GM18861 (cell line): Measurements from ENCODE around the gene MRPS18C.
"Not testable (repeated sequence)": the region's sequence is repeated elsewhere in the genome, so short reads cannot be mapped to it uniquely, and the experiment has no call there.

Source experiments
- ATAC-seq: cut with Tn5 transposase; IDR thresholded peaks from one replicate; pipeline ENCODE4 v1.9.1; 2021; ENCODE audit not compliant: unreplicated experiment

MRPS18C gene

DNA sequence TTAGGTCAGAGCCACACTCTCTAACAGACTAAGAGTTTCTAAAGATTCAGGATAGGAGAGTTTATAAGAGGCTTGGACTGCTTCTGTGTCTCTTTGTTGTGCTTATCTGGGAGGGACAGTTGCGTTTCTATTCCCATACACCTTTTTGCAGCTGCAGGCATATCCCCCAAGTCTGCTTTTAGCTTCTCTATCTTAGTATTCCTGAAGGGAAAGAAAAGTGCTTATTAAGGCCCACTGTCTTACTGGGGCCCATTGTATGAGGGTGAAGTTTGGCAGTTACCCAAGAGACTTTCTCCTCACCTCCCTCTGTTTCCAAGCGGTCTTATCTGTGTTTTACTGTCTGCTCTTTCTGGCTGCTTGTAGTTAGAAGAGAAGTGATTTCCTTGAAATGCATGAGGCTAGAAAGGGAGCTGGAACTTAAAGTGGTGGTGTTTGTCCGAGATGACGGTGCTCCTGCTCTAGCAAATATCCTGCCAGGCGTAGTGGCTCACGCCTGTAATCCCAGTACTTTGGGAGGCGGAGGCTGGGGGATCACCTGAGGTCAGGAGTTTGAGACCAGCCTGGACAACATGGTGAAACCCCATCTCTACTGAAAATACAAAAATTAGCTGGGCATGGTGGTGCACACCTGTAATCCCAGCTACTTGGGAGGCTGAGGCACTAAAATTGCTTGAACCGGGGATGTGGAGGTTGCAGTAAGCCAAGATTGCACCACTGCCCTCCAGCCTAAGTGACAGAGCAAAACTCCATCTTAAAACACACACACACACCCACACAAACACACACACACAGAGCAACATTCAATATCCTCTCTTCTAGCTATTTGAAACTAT, 40.4 kb downstream of the MRPS18C start:
- not testable (repeated sequence) for ATAC-seq

DNA sequence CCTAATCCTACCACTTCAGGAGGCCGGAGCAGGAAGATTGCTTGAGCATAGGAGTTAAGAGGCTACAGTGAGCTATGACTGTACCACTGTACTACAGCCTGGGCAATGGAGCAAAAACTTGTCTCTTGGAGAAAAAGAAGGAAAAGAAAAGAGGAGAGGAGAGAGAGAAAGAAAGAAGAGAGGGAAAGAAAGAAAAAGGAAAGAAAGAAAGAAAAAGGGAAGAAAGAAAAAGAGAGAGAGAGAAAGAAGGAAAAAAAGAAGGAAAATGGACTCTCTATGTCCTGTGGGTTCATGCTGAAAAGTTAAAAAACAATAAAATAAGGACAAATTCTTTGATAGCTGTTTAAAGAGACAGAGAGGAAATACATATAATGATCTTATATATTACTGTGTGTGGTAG, 42.3 kb downstream of the MRPS18C start:
- ATAC-seq, result no peak

DNA sequence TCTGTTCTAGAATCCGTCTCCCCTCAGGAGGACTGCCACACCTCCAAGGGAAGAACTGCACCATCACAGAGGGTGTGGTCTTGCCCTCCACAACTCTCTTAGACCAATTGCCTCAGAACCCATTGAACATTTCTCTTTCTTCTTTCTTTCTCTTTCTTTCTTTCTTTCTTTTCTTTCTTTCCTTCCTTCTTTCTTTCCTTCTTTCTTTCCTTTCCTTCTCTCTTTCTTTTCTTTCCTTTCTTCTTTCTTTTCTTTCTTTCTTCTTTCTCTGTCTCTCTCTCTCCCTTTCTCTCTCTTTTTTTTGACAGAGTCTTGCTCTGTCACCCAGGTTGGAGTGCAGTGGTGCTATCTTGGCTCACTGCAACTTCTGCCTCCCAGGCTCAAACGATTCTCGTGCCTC, 45.8 kb downstream of the MRPS18C start:
- ATAC-seq, result not testable (repeated sequence)

DNA sequence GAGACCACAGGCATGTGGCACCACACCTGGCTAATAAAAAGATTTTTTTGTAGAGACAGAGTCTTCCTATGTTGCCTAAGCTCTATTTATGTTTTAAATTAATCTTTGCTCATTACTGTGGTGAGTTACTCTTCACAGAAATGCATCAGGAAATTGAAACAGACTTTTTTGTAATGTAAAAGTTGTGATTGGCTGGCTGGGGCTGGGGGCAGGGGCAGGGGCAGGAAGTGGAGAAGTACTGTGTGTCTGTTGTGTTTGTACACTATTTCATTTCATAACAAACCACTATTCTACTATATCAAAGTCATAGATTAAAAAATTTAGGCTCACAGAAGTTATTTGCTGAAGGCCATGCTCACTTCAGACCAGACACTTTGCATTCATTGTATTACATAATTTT, 48.1 kb downstream of the MRPS18C start:
- ATAC-seq, result no peak

DNA sequence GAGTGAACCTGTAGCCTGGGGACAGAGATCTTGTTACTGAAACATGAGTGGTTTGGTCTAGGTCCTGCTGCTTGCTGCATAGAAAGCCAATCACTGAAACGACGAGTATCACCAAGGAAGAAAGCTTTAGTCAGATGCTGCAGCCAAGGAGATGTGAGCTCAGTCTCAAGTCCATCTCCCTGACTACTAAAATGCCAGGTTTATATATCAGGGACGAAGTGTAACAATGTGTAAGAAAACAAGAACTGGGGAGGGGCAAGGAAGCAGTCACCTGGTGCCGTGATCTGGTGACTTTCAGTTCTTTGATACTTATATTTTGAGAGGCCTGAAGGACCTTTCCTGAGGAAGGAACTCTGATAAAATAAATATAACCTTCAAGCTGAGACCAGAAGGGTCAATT, 48.6 kb downstream of the MRPS18C start:
- no peak for ATAC-seq

DNA sequence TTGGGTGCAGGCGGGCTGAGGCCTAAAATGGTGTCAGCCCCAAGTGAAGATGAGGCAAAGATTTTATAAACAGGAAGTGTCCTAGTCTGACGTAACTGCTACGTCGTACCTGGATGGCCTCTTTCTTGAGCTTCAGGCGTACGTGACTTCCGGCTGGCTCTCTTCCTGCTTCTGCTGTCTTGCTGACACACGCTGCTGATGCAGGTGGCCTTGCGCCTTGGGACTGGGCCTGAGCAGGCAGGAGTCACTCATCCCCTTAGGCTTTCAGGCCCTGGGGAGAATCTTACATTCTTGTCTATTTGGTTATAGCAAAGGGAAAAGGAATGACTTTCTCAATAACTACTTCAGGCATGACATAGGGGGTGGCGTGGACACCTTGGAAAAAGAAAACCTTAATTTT, 49.1 kb downstream of the MRPS18C start:
- ATAC-seq, result no peak

DNA sequence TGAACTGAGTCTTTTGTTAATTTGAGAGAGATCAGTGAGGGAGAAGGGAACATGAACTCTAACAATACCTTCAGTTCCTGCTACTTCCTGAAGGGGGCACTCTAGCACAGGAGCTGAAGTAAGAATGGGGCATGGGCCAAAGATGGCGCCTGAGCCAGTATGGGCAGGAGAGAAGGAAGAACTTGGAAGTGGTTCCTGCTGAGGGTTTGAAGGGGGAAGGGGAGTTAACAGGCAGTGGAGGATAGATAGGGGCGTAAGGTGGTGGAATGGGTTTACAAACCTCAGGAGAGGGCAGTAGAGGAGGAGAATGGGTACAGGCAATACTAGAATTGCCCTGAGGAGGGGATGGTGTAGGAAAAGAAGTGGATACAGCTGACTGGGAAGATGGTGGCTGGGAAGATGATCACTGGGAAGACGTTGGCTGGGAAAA, 53.3 kb downstream of the MRPS18C start:
- not testable (repeated sequence) for ATAC-seq

DNA sequence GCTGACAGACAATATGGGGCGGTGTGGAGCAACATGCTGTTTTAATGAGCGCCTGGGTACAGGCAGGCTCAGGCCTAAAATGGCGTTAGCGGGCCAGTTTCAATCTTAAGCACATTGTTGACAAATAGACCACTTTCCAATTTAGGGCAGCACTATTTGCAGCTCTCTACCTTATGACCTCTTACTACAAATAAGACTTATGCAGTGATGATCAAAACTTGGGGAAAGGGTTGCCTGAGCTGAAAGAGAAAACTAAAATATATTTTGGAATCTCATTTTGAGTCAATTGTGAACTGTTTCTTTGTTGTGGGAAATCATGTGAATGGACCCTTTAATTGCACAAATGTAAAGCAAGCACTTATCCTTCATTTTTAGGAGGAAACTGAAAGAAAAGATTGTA, 54.6 kb downstream of the MRPS18C start:
- no peak for ATAC-seq
